Pons (tissue), 1 donor: ENCODE results near the gene DPP6.

ENCODE experiments used
- DNase-seq: peaks from one replicate; pipeline ENCODE4 v3.0.0-alpha.2; 2016; ENCODE audit warnings: low spot score

DPP6 gene

DNA sequence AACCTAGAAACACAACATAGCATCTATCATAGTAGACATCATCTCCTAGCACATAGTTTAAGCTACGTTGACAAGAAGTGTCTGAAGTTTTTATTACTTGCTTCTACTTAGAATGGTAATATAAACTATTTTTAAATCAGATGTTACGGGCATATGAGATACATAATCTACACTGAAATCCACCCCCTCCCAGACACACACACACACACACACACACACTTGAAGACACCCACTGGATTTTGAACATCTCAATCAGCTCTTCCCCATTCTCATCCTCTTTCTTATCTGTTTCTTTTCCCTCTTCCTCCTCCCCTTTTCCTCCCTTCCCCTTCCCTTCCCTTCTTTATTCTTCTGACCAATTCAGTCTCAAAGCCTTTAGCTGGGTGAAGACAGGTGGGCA is 774.8 kb downstream of the DPP6 start:
- no peak for DNase-seq

DNA sequence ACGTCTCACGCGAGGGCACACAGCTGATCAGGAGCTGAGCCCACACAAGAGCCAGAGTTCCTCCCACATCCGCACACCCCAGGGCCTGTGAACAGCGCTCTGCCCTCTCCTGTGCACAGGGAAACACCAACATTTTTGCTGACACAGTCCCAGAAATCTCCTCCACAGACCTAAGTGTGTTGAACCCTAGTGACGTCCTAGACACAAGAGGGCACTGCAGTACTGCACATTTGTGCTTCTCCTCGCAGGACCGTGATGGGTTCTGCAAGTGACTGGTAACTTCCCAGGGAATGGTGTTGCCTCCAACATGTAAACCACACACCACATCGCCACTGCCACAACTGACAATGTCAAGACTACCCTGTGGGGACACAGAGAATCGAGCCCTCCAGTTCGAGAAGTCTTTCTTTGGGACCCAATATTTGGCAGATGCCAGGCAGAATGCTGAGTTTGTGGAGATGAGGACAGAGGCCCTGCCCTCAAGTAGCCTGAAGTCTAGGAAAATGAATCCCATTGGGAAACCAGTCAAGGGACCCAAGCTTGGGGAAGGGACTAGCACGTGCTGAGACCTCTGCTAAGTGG is 780.5 kb downstream of the DPP6 start:
- peak; percentile 69 for DNase-seq

DNA sequence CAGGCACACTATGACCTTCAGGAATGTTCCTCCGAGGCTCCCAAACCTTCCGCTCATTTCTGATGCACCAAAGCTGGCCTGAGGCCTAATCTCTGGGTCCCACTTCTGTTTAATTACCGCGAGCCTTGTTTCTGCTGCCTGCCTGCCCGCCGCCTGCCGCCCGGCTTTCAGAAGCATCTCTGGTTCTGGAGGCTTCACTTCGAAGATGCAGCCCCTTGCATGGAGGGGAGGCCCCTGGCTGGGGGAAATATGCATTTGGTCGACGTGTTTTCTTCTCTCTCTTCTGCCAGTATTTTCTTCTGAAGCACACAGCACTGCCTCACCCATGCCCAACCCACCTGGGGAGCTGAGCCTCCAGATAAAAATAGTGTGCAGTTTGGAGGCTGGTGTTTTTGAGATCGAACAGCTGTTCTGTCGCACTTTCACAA is 783.8 kb downstream of the DPP6 start:
- DNase-seq, result no peak

DNA sequence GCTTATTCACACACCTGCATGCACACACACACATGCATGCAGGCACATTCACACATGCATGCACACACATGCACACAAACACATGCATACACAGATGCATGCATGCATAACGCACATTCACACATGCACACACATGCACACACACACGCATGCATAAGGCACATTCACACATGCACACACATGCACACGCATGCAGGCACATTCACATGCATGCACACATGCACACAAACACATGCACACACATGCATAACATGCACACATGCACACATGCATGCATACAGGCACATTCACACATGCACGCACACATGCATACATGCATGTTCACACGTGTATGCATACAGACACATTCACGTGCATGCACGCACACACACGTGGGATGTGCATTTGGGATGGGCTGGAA is 784.9 kb downstream of the DPP6 start:
- DNase-seq, result no peak

DNA sequence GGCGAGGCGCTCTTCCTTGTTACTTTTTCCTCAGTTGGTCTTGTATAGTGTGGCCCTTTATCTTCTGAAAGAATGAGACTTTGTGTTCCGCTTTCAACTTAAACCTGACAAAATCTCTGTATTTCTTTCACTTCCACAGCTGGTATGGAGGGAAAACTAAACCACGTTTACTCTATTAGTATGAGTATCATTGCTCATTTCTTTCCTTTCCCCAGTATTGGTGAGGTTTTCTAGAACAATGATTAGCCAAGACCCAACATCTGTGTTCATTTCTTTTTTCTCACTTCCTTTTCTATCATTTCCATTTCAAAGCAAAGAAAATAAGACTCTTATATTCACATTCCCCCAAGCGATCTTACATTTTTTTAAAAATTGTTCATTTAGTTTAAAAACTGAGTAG is 785.4 kb downstream of the DPP6 start:
- no peak for DNase-seq

DNA sequence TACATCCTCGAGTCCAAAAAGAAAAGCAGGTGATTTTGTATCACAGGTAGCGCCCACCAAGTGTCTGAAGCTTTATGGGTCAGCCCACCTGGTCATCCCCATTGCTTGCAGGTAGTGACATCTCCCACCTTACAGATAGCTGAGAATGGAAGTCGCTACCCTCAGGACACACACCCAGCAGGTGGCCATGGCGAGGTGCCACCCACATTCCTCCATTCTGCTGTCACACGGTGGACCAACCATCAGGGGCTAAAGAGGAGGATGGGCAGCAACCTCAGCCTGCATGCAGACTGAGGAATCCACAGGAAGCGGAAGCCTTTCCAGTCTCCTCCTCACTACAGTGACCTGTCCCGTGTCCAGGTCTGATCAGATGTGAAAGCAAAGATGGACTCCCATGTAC is 787.9 kb downstream of the DPP6 start:
- DNase-seq, result no peak

DNA sequence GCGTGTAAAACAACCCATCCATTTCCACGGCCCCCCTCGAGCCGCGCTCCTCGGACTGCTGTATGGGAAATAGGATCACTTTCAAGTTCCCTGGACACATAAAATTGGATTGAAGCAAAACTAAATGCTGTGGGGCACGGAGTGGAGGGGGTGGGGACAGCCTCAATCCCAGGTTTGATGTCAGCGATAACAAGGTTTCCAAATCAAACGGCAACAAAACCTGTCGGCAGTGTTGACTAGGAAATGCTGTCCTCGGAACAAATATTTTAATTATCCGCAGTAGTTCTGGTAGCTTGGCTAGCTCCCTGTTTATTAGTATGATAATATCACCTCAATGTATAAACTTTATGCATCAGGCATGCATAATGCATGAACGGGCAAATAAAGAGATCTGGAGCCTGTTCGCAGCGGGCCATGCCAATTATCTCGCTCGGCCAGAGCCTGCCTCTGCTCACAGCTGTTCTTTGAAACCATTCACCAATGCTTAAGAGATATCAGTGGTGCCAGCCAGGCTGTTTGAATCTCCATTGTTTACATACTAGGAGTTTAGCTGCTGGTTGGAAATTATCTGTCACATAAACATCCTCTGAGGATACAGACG is 789.6 kb downstream of the DPP6 start:
- peak; percentile 61 for DNase-seq

DNA sequence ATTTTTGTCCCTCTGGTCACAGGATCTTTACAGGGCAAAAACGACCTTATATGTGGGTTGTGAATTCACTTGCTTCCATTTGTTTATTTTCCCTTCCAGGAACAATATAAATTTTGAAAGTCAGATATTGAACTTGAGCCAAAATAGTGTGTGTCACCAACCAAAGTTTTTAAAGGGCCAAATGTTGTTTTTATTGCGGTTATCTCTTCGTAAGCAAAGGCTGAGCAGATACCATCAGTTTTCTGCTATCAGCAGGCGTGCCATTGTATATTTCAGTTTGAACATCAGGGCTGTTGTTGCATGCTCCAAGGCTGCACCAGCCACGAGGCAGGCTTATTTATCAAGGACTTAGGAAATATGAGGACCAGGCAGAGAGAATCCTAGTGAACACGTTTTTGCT is 790.4 kb downstream of the DPP6 start:
- no peak for DNase-seq

DNA sequence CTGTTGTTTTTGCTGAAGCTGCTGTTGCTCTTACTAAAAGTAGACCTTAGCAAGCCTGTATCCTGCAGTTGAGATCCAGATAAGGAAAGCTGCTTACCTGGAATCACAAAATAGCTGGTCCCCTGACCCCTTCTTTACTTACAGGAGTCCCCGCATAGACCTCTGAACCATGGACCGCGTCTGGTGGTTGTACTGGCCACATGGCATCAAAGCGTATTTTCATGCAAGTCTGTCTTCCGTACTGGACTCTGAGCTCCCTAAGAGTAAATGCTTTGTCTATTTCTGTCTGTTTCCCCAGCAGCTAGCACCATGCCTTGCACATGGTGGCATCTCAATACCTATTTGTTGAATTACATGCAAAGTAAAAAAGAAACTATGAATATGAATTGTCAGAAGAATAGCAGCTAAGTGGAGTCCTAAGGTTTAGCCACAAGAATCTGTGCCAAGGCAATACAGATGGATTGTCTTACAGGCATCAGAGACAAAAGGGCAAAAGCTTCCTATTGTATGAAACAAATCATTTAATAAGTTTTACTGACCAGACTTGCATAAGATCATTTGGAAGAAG is 791.6 kb downstream of the DPP6 start:
- DNase-seq, result peak; percentile 22

DNA sequence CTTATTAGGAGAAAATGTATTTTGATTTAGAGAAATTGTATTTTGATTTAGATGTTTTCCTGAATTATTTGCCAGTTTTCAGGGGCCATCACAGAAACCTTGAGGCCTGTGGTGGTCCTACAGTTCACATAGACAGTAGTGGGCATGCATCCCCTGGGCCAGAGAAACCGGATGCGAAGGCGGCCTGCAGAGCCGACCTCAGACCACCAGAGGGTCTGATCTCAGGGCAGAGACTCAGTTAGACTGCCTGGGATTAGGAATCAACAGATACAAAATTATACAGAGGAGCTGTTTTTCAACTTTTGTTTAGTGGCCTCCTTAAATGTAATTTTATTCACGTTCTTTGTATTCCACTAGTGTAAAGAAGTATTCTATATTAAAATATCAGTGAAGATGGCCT is 792.3 kb downstream of the DPP6 start:
- DNase-seq, result no peak

DNA sequence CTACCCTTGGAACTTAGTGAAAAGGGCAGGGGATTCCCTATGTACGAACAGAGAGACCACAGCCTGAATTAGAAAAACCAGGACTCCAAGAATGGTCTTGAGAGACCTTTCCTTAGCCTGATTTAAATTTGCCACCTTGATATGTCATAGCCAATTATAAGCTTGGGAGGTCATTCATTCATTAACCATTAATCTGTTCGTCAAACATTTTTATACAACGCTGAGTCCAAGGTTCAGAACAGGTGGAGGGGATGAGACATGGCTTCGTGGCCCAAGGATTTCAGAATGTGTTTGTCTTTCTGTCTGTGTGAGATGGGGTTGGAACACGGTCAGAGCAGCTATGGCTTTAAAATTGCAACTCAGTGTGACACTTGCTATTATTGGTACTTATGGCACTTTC is 792.8 kb downstream of the DPP6 start:
- no peak for DNase-seq

DNA sequence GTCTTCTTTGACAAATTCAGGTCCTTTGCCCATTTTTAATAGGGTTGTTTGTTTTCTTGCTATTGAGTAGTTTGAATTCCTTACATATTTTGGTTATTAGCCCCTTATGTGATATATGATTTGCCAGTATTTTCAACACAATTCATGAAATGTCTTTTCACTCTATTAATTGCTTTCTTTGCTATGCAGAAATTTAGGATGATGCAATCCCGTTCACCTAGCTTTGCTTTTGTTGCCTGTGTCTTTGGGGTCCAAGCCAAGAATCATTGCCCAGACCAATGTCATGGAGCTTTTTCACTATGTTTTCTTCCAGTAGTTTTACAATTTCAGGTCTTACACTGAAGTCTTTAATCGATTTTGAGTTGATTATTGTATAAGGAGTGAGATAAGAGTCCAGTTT is 796.3 kb downstream of the DPP6 start:
- DNase-seq, result no peak

DNA sequence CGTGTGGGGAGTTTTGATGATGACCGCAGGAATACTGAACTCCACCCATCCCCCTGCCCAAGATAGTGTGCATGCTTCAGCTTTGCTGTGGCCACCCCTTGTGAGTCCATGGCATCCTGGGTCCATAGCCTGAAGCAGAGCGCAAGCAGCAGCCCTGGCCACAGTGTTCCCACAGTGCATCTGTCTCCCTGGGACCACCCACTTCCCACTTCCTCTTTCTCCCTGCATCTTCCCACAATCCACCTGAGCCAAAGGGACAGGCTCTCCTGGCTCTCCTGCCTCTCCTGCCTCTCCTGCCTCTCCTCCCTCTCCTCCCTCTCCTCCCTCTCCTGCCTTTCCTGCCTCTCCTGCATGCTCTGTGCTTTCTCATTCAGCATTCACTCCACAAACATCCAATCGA is 800.0 kb downstream of the DPP6 start:
- DNase-seq, result no peak

DNA sequence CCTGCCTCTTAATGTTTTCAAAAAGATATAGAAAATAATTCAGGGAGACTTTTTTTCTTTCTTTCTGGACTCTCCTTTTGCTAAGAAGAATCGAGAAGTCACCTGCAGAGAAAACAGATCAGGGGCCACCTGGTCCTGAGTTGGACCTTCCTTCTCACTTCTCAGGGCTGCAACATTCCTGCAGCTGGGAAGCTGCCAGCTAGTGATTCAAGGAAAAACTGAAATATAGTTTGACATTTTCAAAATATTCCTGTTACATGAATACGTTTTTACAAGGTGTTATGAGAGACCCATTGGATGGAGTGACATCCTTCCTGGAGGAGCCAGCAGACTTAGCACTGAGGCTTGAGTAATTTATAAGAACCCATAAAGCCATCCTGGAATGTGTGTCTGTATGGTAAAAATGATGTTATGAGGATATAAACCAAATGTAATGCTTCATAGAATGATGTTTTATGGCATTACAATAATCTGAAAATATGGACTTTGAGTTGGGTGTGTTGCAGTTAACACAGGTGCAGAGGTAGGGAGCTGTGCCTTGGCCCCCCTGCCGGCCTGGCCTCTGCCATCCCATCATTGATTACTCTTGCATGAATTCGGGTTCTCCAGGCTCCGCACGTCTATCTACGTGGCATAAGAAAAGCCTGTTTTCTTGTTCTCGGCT is 801.0 kb downstream of the DPP6 start:
- DNase-seq, result no peak

DNA sequence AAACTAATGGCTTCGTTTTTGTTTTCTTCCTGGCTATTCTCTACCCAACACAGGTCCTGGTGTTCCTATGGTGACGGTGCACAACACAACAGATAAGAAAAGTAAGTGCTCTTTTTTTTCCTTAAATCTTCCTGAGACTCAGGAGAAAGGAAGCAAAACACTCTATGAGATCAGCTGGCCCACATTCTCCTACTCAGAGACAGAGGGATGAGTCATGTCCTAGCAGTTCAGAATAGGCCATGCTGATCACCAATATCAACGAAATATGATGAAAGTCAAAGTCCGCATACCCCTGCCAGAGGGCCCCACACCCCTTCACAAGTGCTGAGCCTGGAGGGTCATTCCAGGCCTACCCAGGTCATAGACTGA is 801.5 kb downstream of the DPP6 start:
- DNase-seq, result no peak

DNA sequence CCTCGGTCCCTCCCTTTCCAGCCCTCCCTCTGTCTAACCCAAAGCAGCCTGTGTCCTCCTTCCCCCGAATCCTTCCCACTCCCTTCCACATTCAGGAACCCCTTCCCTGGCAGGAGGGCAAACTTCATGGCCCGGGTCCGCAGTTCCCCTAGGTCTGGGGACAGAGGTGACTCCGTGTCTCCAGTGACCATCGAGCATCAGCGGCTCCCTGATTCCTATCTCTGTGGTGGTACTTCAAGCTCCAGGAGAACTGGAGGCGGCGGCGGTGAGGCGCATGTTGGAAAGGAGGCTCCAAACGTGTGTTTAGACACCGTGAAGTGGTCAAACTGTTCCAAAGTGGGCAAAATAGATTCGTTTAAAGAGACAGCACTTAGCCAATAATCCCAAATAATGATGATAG is 802.6 kb downstream of the DPP6 start:
- DNase-seq, result no peak

DNA sequence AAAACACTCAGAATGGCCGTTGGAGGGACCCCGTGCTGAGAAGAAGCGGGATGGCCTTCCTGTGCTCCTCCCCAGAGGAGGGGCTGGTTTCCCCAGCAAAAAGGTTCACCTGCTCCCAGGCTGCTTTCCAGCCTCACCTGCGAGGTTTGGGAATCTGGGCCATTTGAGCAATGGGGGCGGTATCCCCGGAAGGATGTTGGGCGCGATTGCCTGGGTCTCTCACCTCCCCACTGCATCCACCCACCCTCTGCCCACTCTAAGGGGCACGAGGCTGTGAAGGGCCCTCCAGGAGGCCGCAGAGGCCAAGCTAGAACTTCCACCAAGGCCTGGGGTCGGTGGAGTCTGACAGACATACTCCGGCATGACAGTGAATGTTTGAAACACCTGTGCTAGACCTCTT is 803.2 kb downstream of the DPP6 start:
- DNase-seq, result no peak

DNA sequence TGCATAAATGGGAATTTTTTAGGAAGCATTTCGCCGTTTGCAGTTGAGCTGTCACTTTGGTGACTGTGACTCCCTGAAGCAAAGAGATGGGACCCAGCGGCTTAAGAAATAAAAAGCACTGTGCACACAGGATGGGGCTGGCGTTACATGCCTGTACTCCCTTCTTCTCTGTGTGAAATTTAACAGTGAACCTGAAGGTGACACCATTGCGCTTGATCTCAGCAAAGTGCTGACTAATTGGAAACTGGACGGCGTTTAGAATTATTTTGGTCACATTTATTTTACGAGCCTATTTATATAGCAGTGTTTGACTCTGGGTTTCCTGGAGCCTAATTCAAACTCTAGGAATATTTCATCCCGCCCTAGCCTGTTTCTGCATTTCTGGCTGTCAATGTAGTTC is 804.5 kb downstream of the DPP6 start:
- no peak for DNase-seq

DNA sequence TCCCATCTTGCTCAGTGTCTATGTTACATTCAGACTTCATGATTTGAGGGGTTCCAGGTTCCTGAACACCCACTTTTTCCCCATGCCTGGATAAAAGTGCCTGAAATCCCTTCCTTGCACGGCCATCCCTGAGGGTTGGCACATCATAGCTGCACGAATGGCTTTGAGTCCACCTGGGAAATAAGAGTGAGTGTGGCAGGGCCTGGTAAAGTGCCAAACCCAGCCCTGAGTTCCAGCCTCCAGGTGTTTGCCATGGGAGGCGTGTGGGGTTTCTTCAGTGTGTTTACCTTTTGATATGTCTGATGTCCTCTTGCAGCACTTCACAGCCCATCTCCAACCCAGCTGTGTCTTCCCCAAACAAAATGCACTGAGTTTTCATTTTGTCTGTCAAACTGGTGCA is 805.0 kb downstream of the DPP6 start:
- DNase-seq, result no peak

DNA sequence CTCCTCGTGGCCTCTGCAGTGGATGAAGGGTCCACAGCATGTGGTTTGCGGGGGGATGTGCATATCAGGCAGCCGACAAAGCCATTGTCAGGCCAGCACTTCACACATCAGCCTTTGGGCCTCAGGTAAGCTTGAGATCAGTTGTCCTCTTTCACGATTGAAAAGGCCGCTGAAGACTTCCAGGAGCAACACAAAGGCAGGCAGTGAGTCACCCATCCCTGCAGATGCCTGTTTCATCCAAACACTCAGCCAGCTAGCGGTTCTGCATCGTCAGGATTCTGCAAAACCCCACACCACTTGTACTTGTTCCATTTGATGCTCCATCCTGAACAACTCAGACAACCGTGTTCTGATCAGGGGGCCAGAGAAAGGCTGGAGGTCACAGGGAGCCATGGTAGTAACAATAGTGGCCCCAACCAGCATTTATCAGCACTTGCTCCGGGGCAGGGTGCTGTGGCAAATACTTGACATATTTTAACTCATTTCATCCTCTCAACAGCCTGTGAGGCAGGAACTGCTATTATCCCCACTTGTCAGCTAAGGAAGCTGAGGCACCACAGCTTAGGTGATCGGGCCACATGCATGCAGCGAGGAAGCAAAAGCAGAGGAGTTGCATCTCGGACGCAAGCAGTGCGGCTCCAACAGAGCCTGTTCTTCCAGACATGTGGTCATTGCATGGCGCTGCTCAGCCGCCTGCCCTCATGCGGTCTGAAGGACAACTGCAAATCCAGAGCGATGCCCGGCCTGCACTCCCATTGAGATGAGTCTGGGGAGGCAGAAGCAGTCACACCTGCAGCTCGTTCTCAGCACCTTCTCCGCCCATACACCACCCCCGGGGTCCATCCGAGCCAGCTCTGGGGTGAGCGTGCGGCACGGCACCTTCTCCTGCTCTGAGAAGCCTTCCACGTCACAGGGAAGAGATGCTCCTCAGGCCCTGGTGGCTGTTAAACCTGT is 805.8 kb downstream of the DPP6 start:
- no peak for DNase-seq

DNA sequence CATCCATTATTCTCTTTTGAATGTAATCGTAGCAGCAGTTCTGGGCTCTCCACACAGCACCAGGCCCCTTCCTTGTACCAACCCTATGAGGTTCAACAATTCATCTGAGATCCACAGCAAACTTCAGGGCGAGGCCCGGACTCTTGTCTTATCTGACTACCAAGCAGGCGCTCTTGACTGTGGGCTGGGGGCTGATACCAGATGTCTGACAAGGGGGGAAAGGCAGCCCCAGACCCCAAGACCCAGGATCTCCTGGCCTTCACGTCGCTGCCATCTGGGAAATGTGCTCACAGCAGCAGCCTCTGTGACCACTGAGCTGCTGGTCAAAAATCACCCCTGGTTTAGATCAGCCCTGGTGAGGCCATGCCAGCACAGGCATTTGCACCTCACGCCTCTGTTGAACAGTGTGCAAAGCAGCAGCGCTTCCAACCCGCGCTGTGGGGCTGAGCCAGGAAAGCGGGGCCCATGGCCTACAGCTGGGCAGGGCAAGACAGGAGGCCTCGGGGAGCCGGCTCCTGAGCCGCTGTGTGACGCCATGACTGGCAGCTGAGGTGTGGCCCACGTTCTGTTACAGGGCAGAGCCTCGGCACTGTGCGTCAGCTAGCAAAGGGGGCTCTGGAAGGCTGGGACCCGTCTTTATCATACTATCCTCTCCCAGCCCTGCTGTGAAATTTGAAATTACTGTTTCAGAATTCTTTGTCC is 806.8 kb downstream of the DPP6 start:
- no peak for DNase-seq
